H9 (cell line): ENCODE measurements around the gene TSACC. TPM values are rescaled to one million over a fixed set of nuclear protein-coding genes. Genes with fewer than 3 reads are reported as not detected.

Experiments
- DNase-seq: peaks from one replicate; pipeline ENCODE4 v3.0.0-alpha.2; 2017
- H2AFZ ChIP-seq: one replicate; pipeline ENCODE4 v1.6.1; 2013; ENCODE audit warnings: mild to moderate bottlenecking, low read length, control low read depth, moderate library complexity
- H2AK5ac ChIP-seq: 2 replicates; pipeline ENCODE4 v1.6.1; 2013; ENCODE audit warnings: low read length, control low read depth, mixed read lengths; ENCODE audit not compliant: insufficient read length
- H2BK120ac ChIP-seq: one replicate; pipeline ENCODE4 v1.6.1; 2013; ENCODE audit warnings: low read depth, mild to moderate bottlenecking, low read length, control low read depth, inconsistent platforms; ENCODE audit not compliant: poor library complexity, severe bottlenecking
- H2BK12ac ChIP-seq: 2 replicates; pipeline ENCODE4 v1.6.1; 2013; ENCODE audit warnings: low read length, control low read depth, mixed read lengths, low read depth; ENCODE audit not compliant: insufficient read length
- H2BK15ac ChIP-seq: 2 replicates; pipeline ENCODE4 v1.6.1; 2013; ENCODE audit warnings: low read depth, low read length, control low read depth
- H2BK20ac ChIP-seq: one replicate; pipeline ENCODE4 v1.6.1; 2013; ENCODE audit warnings: low read depth, mild to moderate bottlenecking, low read length, control low read depth, inconsistent platforms; ENCODE audit not compliant: poor library complexity, severe bottlenecking
- H2BK5ac ChIP-seq: 2 replicates; pipeline ENCODE4 v1.6.1; 2013; ENCODE audit warnings: low read length, control low read depth, mixed read lengths; ENCODE audit not compliant: insufficient read length
- H3K14ac ChIP-seq: 2 replicates; pipeline ENCODE4 v1.6.1; 2013; ENCODE audit warnings: low read length, control low read depth; ENCODE audit not compliant: insufficient read depth
- H3K18ac ChIP-seq: 2 replicates; pipeline ENCODE4 v1.6.1; 2013; ENCODE audit warnings: low read depth, mild to moderate bottlenecking, mixed read lengths, low read length, control low read depth; ENCODE audit not compliant: insufficient read length
- H3K23ac ChIP-seq: 2 replicates; pipeline ENCODE4 v1.6.1; 2013; ENCODE audit warnings: low read length, control low read depth, mixed read lengths, low read depth; ENCODE audit not compliant: insufficient read length
- H3K23me2 ChIP-seq: 2 replicates; pipeline ENCODE4 v1.6.1; 2013; ENCODE audit warnings: low read depth, mild to moderate bottlenecking, mixed read lengths, low read length, control low read depth; ENCODE audit not compliant: insufficient read length, poor library complexity, severe bottlenecking
- H3K27ac ChIP-seq: 2 replicates; pipeline ENCODE4 v1.5.1; 2013; ENCODE audit warnings: low read length, control low read depth, mixed read lengths, low read depth; ENCODE audit not compliant: insufficient read length
- H3K27me3 ChIP-seq: 2 replicates; pipeline ENCODE4 v1.6.1; 2013; ENCODE audit warnings: low read length, control low read depth, inconsistent platforms; ENCODE audit not compliant: insufficient read depth
- H3K4ac ChIP-seq: 2 replicates; pipeline ENCODE4 v1.6.1; 2013; ENCODE audit warnings: low read depth, mild to moderate bottlenecking, control low read depth, inconsistent platforms, low read length, moderate library complexity
- H3K4me1 ChIP-seq: 2 replicates; pipeline ENCODE4 v1.6.1; 2013; ENCODE audit warnings: low read length, control low read depth, inconsistent platforms; ENCODE audit not compliant: insufficient read depth
- H3K4me2 ChIP-seq: 2 replicates; pipeline ENCODE4 v1.6.1; 2013; ENCODE audit warnings: low read length, control low read depth, mixed read lengths; ENCODE audit not compliant: insufficient read length, insufficient read depth
- H3K56ac ChIP-seq: 2 replicates; pipeline ENCODE4 v1.6.1; 2013; ENCODE audit warnings: low read depth, mild to moderate bottlenecking, mixed read lengths, low read length, control low read depth; ENCODE audit not compliant: insufficient read length
- H3K79me1 ChIP-seq: 2 replicates; pipeline ENCODE4 v1.6.1; 2013; ENCODE audit warnings: low read depth, mild to moderate bottlenecking, moderate library complexity, low read length, control low read depth, inconsistent platforms; ENCODE audit not compliant: insufficient read depth, poor library complexity, severe bottlenecking
- H3K79me2 ChIP-seq: 2 replicates; pipeline ENCODE4 v1.6.1; 2013; ENCODE audit warnings: low read length, control low read depth, inconsistent platforms; ENCODE audit not compliant: insufficient read depth
- H3K9ac ChIP-seq: 2 replicates; pipeline ENCODE4 v1.6.1; 2013; ENCODE audit warnings: low read length, control low read depth, mixed read lengths; ENCODE audit not compliant: insufficient read length; ENCODE audit errors: extremely low read depth
- H3K9me3 ChIP-seq: one replicate; pipeline ENCODE4 v1.6.1; 2013; ENCODE audit warnings: low read depth, low read length, inconsistent platforms; ENCODE audit not compliant: control insufficient read depth
- H3T11ph ChIP-seq: one replicate; pipeline ENCODE4 v1.6.1; 2013; ENCODE audit warnings: mild to moderate bottlenecking, low read length, control low read depth, inconsistent platforms
- H4K20me1 ChIP-seq: one replicate; pipeline ENCODE4 v1.6.1; 2013; ENCODE audit not compliant: control insufficient read depth, insufficient read length, insufficient read depth
- H4K5ac ChIP-seq: 2 replicates; pipeline ENCODE4 v1.6.1; 2013; ENCODE audit warnings: low read depth, mild to moderate bottlenecking, mixed read lengths, low read length, control low read depth; ENCODE audit not compliant: insufficient read length
- H4K8ac ChIP-seq: replicated peaks from 2 replicates; pipeline ENCODE4 v1.6.1; 2013; ENCODE audit warnings: low read length, control low read depth, mixed read lengths, low read depth; ENCODE audit not compliant: insufficient read length
- H4K91ac ChIP-seq: 2 replicates; pipeline ENCODE4 v1.6.1; 2013; ENCODE audit warnings: low read depth, mild to moderate bottlenecking, moderate library complexity, mixed read lengths, low read length, control low read depth; ENCODE audit not compliant: insufficient read length
- H3K27ac Mint-ChIP-seq, 3 experiments: 2 replicates in 2 of 3; 3 replicates in 1 of 3; pipeline ENCODE4 v1.8.0; 2020 to 2021; ENCODE audit warnings: mixed read lengths in 3 of 3, mild to moderate bottlenecking in 1 of 3, moderate library complexity in 1 of 3
- H3K27me3 Mint-ChIP-seq: 2 replicates; pipeline ENCODE4 v1.8.0; 2021; ENCODE audit warnings: low read depth, mild to moderate bottlenecking, moderate library complexity, mixed read lengths
- H3K36me3 Mint-ChIP-seq, 3 experiments: 2 replicates in 2 of 3; 3 replicates in 1 of 3; pipeline ENCODE4 v1.8.0; 2020 to 2021; ENCODE audit warnings: low read depth in 3 of 3, mixed read lengths in 3 of 3; ENCODE audit not compliant: insufficient read depth in 1 of 3
- H3K4me1 Mint-ChIP-seq, 2 experiments: 2 replicates each; pipeline ENCODE4 v1.8.0; 2020; ENCODE audit warnings: mixed read lengths in 2 of 2
- H3K4me3 Mint-ChIP-seq, 2 experiments: 2 replicates in 1 of 2; 3 replicates in 1 of 2; pipeline ENCODE4 v1.8.0; 2020 to 2021; ENCODE audit warnings: mild to moderate bottlenecking in 2 of 2, mixed read lengths in 2 of 2, moderate library complexity in 1 of 2
- H3K9me3 Mint-ChIP-seq, 2 experiments: 2 replicates in 1 of 2; 3 replicates in 1 of 2; pipeline ENCODE4 v1.8.0; 2020; ENCODE audit warnings: mild to moderate bottlenecking in 2 of 2, mixed read lengths in 2 of 2, moderate library complexity in 1 of 2
- CTCF ChIP-seq: fragments of 200-600 bp; sonication (generic); conservative IDR thresholded peaks from 3 replicates; pipeline ENCODE4 v1.8.0; 2021; ENCODE audit warnings: antibody characterized with exemption, mild to moderate bottlenecking
- WGBS: extraction: QIAGEN DNeasy Blood & Tissue Kit; methylation state at CpG from one replicate; pipeline ENCODE4 v1.1.7; 2013; ENCODE audit warnings: missing lambda C conversion rate, low lambda C conversion rate, mixed read lengths; ENCODE audit not compliant: insufficient read length; ENCODE audit errors: extremely low coverage; 5-methylcytosine and 5-hydroxymethylcytosine counted together
- total RNA-seq: library from RNA; stranded (reverse); gene quantifications from 2 replicates; pipeline ENCODE4 v1.2.1, GENCODE V29; 2021

Gene TSACC
- total RNA-seq, 1 experiment from 2014 or later = 2.3 TPM

- Histone ChIP-seq H4K91ac (no peak overlapping the region), H2AFZ (no peak overlapping the region), H3K23ac (no peak overlapping the region), H3K4ac (no peak overlapping the region), H2BK120ac (no peak overlapping the region), H3K9ac (no peak overlapping the region), H3K79me1 (no peaks in the 10 kb centered on the region), H3K56ac (no peak overlapping the region), H2AK5ac (no peak overlapping the region), H2BK5ac (no peak overlapping the region), H3K27me3 (no peaks in the 10 kb centered on the region), H4K20me1 (no peaks in the 10 kb centered on the region), H3K9me3 (no peaks in the 10 kb centered on the region), H3K4me2 (peak overlapping the region; percentile 57), H3K27ac (no peak overlapping the region), H3K79me2 (no peaks in the 10 kb centered on the region), H2BK20ac (no peak overlapping the region), H2BK12ac (no peak overlapping the region), H3K4me1 (no peaks in the 10 kb centered on the region), H4K5ac (no peak overlapping the region), H3K18ac (no peak overlapping the region), H3K23me2 (no peaks in the 10 kb centered on the region), H2BK15ac (no peak overlapping the region), H3K14ac (no peak overlapping the region), H4K8ac (no peak overlapping the region), H3T11ph (no peak overlapping the region)
- Mint-ChIP-seq H3K4me3 (peak overlapping the region; percentile 63 to 77), H3K36me3 (no peaks in the 10 kb centered on the region), H3K9me3 (peaks cover 0 to 3% of the 10 kb centered on the region in 2 experiments; a peak in 2 of 5 replicates), H3K4me1 (peaks cover 9 to 13% of the 10 kb centered on the region in 2 experiments), H3K27ac (peak overlapping the region in 1 of 3 experiments; percentile 26; a peak in 1 of 7 replicates), H3K27me3 (peaks cover 19% of the 10 kb centered on the region)
- peak; percentile 99 for TF ChIP-seq CTCF
- no CpG with 5 or more reads among the region's 22 CpGs for WGBS
- peak; percentile 96 for DNase-seq
Observed at GRCh38 chr1:156356875-156357534, 18.7 kb downstream of the TSACC start.
